ENCODE measurements around the gene DTNA.
"Not testable (repeated sequence)": the region's sequence is repeated elsewhere in the genome, so short reads cannot be mapped to it uniquely, and the experiment has no call there.

The DTNA gene

DNA sequence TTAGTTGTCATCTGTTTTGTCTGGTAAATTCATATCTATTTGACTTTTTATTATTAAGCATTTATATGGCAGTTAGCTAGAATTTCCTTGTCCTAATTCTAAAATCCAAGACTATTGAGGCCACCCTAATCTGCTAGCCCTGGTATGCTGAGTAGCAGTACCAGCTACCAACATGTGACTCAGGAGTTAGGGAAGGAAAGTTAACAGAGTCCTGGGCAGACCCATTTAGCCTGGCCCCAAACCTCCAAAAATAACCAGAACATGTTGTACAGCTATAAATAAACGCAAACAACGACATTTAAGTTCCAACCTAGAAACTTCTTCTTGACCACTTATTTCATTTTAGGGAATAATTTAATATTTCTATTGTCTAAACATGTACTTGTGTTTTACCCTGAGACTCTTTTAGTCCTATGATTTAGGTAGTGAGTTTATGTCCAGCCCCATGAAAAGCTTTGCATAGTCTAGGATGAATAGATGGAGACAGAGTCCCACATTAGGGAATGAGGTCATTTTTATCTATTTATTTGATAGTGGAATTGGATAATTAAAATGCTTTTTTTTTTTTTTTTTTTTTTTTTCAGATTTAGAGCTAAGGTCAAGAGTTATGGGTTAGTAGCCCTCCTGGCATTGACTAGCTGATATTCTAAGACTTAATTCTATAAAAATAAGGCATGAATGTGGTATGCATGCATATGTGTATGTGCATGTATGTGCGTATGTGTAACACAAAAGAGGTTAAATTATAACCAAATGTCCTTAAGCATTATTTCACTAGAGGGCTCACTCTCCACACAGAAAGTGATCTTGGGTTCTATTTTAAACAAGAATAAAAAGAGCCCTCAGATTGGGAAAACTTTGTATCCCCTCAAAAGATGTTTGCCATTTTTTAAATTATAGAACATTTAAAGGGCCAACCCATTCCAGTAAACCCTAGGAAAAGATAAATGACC lies 171.1 kb downstream of the DTNA start:
- Mint-ChIP-seq H3K36me3 (ENCODE audit: low read depth) (no peaks in the 10 kb centered on the region), H3K4me3 (no peak overlapping the region), H3K27ac (no peak overlapping the region), H3K27me3 (ENCODE audit: low read depth) (peaks cover 12% of the 10 kb centered on the region), H3K4me1 (ENCODE audit: low read depth) (no peaks in the 10 kb centered on the region), H3K9me3 (no peaks in the 10 kb centered on the region)

DNA sequence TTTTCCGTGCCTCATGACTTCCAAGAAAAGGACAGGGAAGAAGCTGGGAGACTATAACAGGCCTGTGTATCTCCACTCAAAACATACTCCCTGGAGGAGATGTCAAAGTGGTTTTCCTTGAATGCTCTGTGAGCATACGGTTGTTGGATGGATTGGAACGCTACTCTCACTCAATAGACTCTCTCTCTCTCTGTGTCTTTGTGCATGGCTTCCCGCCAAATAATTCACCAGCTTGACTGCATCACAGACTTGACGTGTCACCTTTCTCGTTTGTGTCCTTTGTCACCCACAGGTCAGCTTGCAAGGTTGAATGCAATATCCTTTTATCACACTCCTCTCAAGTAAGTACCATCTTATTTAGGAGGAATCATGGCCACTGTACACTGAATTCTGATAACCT lies 174.3 kb downstream of the DTNA start:
- Mint-ChIP-seq H3K4me3 (no peak overlapping the region), H3K36me3 (ENCODE audit: low read depth) (no peaks in the 10 kb centered on the region), H3K9me3 (no peaks in the 10 kb centered on the region), H3K27me3 (ENCODE audit: low read depth) (peaks cover 8% of the 10 kb centered on the region), H3K27ac (no peak overlapping the region), H3K4me1 (ENCODE audit: low read depth) (no peaks in the 10 kb centered on the region)

DNA sequence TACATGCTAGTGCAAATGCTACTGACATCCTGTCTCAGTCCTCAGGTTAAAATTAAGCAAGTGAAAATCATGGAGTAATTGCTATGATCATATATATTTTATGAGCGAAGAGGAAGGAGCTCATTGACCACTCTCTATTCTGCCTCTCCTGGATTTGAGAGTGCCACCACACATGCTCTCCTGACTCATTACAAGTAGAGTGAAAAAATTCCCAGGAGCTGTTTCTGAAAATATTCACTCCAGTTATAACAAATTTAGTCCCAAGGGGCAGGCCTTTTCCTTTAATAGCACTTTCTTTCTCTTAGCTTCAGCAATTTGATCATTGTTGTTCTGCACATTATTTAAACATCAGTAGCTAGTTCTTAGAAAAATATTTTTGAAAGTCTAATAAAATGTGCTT lies 176.1 kb downstream of the DTNA start:
- H3K27ac Mint-ChIP-seq: no peak overlapping the region
- H3K4me1 Mint-ChIP-seq (ENCODE audit: low read depth): no peaks in the 10 kb centered on the region
- no peaks in the 10 kb centered on the region for H3K36me3 Mint-ChIP-seq (ENCODE audit: low read depth)
- H3K27me3 Mint-ChIP-seq (ENCODE audit: low read depth): no peaks in the 10 kb centered on the region
- H3K9me3 Mint-ChIP-seq: no peaks in the 10 kb centered on the region
- H3K4me3 Mint-ChIP-seq: no peak overlapping the region

DNA sequence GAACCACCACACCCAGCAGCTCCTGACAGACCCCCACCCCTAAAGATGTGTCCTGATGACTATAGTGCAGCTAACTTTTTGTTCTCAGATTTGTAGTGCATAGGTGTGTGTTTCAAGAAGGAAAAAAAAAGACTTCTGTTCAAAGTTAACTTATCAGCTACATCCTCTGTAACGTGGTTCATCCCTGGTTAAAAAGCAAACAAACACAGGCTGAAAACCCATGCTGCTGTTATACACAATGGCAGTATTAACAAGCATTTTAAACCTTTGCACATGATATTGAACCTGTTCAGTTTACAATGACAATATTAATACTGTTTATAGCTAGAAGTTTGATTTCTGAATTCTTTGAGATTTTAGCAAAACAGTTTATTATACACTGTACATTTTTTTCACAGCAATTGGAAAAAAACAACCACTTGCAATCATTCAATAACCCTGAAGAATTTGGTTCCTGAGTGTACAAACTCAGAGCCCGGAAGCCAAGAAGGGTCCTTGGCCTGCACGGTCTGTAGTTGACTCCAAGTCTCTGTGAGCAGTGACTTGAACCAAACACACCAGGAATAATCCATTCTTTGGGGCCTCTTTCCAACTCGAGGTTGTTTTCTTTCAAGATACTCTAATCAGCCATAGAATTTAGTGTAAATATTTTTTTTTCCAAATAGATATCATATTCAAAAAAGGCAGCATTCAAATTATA lies 177.9 kb downstream of the DTNA start:
- Mint-ChIP-seq H3K27me3 (ENCODE audit: low read depth) (no peaks in the 10 kb centered on the region), H3K4me1 (ENCODE audit: low read depth) (no peaks in the 10 kb centered on the region), H3K9me3 (peaks cover 5% of the 10 kb centered on the region), H3K4me3 (no peak overlapping the region), H3K36me3 (ENCODE audit: low read depth) (no peaks in the 10 kb centered on the region), H3K27ac (no peak overlapping the region)

DNA sequence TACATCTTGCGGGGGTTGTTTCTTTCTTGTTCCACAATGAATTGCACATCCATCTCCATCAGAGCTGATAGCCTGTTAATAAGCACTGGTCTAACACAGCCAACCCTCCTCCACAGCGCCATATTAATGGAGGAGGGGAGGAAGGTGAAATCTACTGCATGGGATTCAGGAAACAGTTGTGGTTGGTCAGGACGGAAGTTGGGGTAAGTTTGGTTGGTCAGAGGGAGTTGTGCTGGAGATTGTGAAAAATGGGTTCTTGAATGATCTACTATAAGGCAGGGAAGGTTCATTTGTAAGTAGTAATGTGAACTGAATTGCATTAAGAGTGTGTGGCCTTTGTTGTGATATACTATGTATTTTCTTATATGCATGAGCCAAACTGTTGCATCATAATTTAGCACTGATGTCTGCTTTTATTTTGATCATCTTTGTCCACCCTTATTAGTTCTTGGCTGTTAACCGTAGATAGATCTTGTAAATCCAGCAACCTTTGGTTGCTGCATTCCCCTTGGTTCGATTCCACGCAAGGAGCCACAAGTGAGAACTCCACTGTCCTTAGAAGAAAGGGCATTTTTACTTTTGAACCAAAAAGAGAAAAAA lies 180.5 kb downstream of the DTNA start:
- H3K4me3 Mint-ChIP-seq: no peak overlapping the region
- no peak overlapping the region for H3K27ac Mint-ChIP-seq
- no peaks in the 10 kb centered on the region for H3K27me3 Mint-ChIP-seq (ENCODE audit: low read depth)
- peaks cover 18% of the 10 kb centered on the region for H3K9me3 Mint-ChIP-seq
- H3K4me1 Mint-ChIP-seq (ENCODE audit: low read depth): no peaks in the 10 kb centered on the region
- H3K36me3 Mint-ChIP-seq (ENCODE audit: low read depth): no peaks in the 10 kb centered on the region

DNA sequence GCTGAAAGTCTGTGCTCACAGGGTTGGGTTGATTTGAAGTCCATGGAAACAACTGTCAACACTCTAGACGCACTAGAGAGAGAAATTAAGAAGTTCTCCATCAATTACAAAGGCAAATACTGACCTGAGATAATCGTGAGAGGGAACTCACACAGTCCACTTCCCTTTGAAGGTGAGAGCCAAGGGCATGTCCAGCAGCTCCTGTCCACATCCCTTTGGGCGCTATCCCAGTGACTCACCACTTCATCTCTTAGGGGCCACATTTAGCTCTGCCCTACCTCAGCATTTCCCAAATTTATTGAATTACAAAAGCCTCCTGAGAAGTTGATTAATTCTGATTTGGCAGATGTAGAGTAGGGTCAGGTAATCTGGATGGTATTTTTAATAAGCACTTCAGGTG lies 182.3 kb downstream of the DTNA start:
- H3K27me3 Mint-ChIP-seq (ENCODE audit: low read depth): no peaks in the 10 kb centered on the region
- no peak overlapping the region for H3K27ac Mint-ChIP-seq
- H3K9me3 Mint-ChIP-seq: peaks cover 22% of the 10 kb centered on the region
- H3K36me3 Mint-ChIP-seq (ENCODE audit: low read depth): no peaks in the 10 kb centered on the region
- no peaks in the 10 kb centered on the region for H3K4me1 Mint-ChIP-seq (ENCODE audit: low read depth)
- H3K4me3 Mint-ChIP-seq: no peak overlapping the region

DNA sequence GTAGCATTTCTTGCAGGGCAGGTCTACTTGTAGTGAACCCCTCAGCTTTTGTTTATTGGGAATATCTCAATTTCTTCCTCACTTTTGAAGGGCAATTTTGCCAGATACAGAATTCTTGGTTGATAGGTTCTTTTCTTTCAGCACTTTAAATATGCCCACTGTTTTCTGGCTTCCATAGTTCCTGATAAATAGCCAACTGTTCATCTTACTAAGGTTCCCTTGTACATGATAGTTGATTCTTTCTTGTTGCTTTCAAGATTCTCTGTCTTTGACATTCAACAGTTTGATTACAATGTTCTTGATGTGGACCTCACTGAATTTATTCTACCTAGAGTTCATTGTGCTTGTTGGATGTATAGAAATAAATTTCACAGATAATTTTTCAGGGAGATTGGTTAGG lies 183.1 kb downstream of the DTNA start:
- Mint-ChIP-seq H3K4me3 (no peak overlapping the region), H3K27ac (no peak overlapping the region), H3K27me3 (ENCODE audit: low read depth) (no peaks in the 10 kb centered on the region), H3K9me3 (peaks cover 22% of the 10 kb centered on the region), H3K36me3 (ENCODE audit: low read depth) (no peaks in the 10 kb centered on the region), H3K4me1 (ENCODE audit: low read depth) (no peaks in the 10 kb centered on the region)

DNA sequence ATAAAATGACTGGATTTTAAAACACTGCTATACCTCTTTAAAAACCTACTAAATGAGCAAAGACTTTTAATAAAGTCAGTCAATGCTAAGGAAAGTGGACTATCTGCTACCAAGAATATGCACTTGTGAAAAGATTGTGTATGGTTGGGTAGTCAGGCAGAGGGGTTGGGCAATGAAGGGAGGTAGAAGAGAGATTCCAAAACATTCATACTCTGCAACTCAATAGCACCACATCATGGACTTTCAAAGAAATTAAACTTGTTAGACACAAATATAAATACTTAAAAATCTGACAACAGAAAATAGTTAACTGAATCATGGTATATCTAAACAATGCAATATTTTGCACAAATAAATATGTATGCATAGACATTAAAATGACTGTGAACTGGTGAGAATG lies 191.2 kb downstream of the DTNA start:
- Mint-ChIP-seq H3K4me3 (no peak overlapping the region), H3K4me1 (ENCODE audit: low read depth) (no peaks in the 10 kb centered on the region), H3K36me3 (ENCODE audit: low read depth) (no peaks in the 10 kb centered on the region), H3K27me3 (ENCODE audit: low read depth) (no peaks in the 10 kb centered on the region), H3K9me3 (peaks cover 11% of the 10 kb centered on the region), H3K27ac (no peak overlapping the region)

DNA sequence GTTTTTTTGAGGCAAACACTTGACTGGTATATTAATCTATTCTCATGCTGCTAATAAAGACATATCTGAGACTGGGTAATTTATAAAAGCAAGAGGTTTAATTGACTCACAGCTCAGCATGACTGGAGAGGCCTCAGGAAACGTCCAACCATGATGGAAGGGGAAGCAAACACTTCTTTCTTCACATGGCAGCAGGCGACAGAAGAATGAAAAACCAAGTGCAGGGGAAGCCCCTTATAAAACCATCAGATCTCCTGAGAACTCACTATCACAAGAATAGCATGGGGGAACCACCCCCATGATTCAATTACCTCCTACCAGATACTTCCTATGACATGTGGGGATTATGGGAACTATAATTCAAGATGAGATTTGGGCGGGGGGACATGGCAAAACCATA lies 194.9 kb downstream of the DTNA start:
- Mint-ChIP-seq H3K4me1 (ENCODE audit: low read depth) (no peaks in the 10 kb centered on the region), H3K36me3 (ENCODE audit: low read depth) (no peaks in the 10 kb centered on the region), H3K4me3 (no peak overlapping the region), H3K27me3 (ENCODE audit: low read depth) (no peaks in the 10 kb centered on the region), H3K27ac (no peak overlapping the region), H3K9me3 (peaks cover 18% of the 10 kb centered on the region)

DNA sequence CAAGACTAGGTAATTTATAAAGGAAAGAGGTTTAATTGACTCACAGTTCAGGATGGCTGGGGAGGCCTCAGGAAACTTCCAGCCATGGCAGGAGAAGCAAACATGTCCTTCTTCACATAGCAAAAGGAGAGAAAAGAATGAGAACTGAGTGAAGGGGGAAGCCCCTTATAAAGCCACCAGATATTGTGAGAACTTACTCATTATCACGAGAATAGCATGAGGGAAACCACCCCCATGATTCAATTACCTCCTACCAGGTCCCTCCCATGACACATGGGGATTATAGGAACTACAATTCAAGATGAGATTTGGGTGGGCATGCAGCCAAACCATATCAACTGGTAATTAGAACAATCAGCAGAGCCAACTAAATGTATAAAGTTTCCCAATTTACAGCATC lies 196.9 kb downstream of the DTNA start:
- H3K4me1 Mint-ChIP-seq (ENCODE audit: low read depth); H3K4me3 Mint-ChIP-seq; H3K27ac Mint-ChIP-seq; H3K27me3 Mint-ChIP-seq (ENCODE audit: low read depth); H3K36me3 Mint-ChIP-seq (ENCODE audit: low read depth): not testable (repeated sequence)
- peaks cover 18% of the 10 kb centered on the region for H3K9me3 Mint-ChIP-seq

DNA sequence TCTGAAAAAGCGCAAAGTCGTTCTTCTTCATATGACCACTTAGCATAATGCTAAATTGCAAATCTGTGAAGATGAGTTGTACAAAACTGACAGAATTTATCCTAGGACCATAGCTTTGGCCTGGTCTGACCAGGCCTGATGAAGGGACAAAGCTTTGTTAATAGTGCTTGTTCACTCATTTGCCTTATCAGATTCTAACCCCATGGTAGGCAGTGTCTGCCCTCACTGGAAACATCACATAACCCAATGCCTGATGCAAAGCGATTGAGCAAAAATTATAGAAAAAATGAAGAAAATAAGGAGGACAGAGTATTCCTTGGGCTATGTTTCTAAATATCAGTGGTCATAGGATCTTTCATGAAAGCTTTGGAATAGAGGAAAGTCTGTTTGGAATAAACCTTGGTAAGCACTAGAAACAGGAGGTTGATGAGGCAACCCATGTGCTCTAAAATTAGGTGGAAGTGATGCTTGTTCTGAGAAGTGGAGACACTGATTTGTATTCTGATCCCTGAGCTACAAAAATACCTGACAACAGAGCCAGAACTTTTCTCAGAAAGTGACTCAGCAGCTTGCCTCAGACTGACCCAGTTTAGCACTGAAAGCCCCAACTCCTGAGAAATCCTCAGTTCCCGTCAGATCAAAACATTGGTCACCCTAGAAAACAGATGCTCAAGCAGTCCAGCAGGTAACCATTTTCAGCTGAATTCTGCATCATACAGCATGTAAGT lies 199.7 kb downstream of the DTNA start:
- no peaks in the 10 kb centered on the region for H3K36me3 Mint-ChIP-seq (ENCODE audit: low read depth)
- H3K27me3 Mint-ChIP-seq (ENCODE audit: low read depth): no peaks in the 10 kb centered on the region
- no peak overlapping the region for H3K4me3 Mint-ChIP-seq
- H3K4me1 Mint-ChIP-seq (ENCODE audit: low read depth): no peaks in the 10 kb centered on the region
- no peak overlapping the region for H3K27ac Mint-ChIP-seq
- H3K9me3 Mint-ChIP-seq: peaks cover 18% of the 10 kb centered on the region

DNA sequence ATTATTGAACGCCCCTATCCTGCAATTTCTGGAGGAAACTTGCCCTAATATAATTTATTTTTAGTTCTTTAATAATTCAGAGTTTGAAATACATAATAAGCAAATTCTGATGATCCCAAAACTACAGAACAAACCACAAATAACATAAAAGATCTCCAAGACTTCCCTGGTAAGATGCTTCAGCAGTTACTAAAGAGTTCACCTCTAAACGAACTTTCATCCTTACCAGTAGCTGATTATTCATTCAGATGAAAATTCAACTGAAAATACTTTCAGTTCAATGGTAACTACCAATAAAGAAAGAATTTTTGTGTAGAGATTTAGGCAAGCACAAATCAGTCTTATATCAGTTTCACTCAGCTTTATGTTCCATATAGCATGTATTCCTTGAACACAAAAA lies 201.0 kb downstream of the DTNA start:
- peaks cover 11% of the 10 kb centered on the region for H3K9me3 Mint-ChIP-seq
- no peaks in the 10 kb centered on the region for H3K27me3 Mint-ChIP-seq (ENCODE audit: low read depth)
- no peaks in the 10 kb centered on the region for H3K36me3 Mint-ChIP-seq (ENCODE audit: low read depth)
- no peaks in the 10 kb centered on the region for H3K4me1 Mint-ChIP-seq (ENCODE audit: low read depth)
- H3K27ac Mint-ChIP-seq: no peak overlapping the region
- no peak overlapping the region for H3K4me3 Mint-ChIP-seq

DNA sequence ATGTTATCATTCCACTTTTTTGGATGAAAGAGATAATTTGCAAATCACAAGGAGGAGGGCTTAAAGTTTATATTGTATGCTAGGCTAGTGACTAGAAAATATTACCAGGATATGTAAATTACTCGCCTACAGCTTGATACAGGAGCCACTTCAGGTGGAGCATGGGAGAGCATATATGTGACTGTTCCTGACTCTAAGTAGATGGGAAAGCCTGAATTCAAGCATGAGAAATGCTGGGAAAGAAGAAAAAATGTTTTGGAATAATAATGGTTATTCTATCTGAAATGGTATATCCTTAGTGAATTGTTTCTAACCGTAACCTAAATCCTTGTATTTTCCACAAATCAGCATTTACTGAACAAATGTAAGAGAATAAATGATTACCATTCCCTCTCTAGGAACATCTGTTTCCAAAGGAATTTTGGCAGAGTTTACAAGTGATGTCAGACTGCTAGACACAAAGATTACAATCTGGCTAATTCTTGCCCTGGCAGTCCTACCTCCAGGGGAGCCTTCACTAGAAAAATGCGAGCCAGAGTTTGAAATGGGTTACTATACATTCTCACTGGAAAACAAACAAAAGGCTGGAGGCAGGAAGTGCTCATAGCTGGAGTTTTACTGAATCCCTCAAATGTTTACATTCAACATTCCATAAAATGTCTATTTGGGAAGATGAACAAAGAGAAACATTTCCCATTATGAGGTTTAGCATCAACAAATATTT lies 201.7 kb downstream of the DTNA start:
- Mint-ChIP-seq H3K36me3 (ENCODE audit: low read depth) (no peaks in the 10 kb centered on the region), H3K4me1 (ENCODE audit: low read depth) (no peaks in the 10 kb centered on the region), H3K27ac (no peak overlapping the region), H3K4me3 (no peak overlapping the region), H3K27me3 (ENCODE audit: low read depth) (no peaks in the 10 kb centered on the region), H3K9me3 (peaks cover 5% of the 10 kb centered on the region)
